Midbrain (tissue), 1 donor: ENCODE measurements around the gene RALGPS1.
A peak's percentile ranks its signal among the peaks of the same experiment; 100 is the strongest.

Experiments used
- DNase-seq: peaks from one replicate; lab custom pipeline; 2025; lab: John Stamatoyannopoulos, UW

The RALGPS1 gene

DNA sequence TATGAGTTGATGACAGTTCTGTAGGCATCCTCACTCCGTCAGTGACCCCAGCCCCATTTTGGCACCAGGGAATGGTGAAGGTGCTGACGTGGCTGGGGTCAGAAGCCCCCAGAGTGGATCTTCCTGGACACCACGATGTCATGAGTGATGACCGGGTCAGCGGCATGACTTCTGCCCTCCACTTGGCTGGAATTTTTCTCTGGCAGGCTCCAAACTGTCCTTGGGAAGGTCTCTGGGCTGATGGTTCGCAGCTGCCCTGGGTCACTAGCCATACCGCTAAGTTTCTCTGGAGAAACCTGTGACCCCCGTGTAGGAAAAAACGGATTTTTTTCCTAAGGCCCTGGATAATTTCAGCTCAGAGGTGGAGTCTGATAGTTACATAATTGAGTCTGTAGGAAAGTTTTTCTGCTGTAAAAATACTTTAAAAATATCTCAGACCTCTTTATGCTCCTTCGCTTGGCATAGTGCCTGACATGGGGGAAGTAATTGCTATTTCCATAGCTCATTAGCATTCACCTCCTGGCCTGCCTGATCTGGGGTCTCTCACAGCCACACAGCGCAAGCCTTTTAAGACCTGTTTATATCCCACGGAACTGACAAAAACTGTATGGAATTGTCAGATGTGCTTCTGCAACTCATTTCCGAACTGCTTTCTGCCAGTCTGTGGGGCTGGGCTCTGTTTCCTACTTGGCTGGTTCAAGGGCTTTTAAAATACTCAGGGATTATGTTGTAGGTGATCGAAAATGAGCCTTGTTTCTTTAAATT, 138.7 kb downstream of the RALGPS1 start:
- DNase-seq = no peak

DNA sequence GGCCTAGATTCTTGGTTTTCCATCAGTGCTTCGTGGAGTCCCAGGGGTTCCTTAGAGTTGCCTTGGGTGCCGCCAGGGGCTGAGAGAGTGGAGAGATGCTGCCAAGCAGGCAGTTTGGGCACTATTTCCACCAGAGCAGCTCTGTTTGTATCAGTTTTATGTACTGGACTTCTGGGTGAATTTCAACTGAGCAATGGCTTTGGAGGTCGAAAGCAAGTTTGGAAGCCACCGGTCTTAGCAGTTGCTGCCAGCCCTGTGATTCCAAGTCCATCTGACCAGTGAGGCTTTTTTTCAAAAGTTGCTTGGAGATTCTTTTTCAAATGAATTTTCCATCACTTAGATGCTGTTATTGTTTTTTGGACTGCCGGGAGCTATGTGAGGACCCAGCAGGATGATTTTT, 139.4 kb downstream of the RALGPS1 start:
- peak; percentile 46 for DNase-seq

DNA sequence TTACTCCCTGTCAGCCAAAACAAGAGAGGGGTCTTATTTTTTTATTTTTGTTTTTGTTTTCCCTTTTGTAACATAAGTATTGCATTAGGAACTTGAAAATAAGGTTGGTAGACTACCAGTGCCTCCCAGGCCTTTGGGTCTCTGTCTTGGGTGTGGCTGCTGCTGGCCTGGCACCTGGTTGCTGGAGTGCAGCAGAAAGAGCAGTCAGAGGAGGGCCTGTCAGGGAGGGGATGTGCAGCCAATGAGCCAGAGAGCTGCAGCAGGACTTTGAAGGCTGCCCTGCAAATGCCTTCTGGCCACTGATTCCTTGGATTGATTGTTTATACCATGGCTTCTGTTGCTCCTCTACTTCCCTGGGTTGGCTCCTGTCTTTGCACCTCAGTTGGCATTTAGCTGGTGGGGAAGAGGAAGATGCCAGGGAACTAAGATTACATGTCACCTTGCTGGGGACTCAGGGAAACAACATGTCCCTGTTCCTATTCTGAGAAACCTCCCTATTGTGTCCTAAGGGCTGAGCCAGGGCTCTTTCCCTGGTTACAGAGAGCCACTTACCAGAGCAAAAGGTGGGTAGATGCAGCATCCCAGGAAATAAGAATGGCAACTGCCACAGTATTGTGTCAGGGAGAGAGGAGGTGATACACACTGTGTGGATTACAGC, 141.3 kb downstream of the RALGPS1 start:
- DNase-seq = no peak

DNA sequence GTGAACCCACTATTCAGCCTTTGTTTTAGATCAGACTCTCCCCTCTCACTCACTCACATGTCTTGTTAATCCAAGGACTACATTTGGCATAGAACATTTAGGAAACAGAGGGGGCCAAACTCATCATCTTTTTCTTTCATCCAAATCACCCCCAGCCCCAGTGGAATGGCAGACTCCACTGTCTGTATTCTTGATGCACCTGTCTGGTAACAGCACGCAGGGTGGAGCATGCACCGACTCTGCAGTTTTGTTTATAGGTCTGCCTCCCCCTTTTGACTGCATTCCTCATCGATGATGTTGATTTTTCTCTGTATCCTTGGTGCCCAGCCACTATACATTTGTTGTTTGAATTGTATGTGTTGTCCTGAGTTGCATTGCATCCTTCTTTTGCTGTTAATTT, 141.9 kb downstream of the RALGPS1 start:
- no peak for DNase-seq

DNA sequence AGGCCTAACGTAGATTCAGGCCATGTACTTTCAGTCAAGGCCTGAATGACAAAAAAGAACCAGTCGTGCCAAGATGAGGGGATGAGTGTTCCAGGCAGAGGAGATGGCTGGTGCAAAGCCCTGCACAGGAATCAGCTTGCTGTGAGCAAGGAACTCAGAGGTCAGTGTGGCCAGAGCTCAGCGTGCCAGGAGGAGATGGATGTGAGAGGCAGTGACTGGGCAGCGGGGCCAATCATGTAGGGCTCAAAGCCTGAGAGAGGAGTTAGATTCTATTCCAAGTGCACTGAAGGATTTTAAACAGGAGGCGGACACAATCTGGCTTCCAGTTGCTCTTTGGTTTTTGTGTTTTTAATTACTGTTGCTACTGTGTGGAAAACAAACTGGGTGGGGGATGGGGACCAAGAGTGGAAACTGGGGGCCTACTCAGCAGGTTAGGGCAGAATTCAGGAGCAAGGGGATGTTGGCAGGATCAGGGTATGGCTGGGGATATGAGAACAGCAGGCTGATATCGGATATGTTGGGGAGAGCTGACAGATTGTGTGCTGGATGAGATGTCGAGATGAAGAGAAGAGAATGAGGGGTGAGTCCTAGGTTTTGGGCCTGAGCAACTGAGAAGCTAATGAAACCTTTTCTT, 143.5 kb downstream of the RALGPS1 start:
- DNase-seq = peak; percentile 50

DNA sequence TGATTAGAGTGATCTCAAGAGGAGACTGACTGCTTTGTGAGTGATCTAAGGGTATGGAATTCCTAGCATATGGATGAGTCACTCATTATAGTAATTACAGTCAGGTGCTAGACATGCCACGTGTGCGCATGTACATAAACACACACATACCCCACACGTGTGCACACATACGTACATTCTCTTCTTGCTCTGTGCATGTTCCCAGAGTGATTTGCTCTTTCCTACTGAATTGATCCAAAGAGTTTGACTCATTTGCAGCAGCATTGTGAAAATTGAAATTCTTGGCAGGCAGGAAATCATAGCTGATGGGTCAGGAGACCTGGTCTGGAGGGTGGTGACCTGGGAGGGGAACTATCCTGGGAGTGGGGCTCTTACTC, 144.1 kb downstream of the RALGPS1 start:
- DNase-seq = no peak

DNA sequence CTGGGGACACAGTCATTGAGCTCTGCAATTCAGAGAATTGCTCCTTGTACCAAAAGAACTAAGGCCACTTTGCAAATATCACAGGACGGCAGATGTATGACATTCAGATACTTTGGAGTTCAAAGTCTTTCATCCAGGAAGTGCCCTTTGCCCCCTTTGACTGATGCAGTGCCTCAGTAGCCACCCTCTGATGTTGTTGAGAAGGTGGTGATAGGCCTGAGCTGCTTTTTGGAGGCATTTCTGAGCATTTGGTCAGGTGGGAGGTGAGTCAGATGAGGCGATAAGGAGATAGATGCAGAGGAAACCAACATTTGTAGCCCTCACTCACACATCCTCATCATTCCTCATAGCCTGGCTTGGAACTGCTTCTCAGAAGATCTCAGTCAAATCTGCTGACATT, 144.4 kb downstream of the RALGPS1 start:
- no peak for DNase-seq

DNA sequence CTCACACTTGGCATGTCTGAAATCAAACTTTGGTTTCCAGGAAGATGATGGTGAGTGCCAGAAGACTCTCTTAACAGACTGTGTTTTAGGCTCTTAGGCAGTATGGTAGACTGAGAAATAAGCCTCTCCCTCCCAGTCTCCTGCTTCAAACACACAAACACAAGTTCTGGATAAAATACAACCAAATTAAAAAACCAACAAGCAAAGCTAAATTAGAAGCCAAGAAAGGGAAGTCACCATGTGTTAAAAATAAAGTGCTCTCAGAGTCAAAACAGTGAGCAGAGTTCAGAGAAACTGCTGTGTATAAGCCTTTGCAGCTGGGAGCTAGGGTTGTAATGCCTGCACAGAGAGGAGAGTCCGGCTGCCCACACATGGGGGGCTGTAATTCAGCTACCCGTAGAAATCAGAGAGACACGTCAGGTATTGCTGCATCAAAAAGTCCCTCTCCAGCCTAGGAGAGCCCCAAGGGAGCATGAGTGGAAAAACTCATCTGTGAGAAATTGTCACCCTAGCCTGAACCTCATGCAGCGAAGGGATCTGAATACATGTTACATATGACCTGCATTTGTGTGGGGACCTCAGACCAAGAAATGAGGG, 145.3 kb downstream of the RALGPS1 start:
- no peak for DNase-seq

DNA sequence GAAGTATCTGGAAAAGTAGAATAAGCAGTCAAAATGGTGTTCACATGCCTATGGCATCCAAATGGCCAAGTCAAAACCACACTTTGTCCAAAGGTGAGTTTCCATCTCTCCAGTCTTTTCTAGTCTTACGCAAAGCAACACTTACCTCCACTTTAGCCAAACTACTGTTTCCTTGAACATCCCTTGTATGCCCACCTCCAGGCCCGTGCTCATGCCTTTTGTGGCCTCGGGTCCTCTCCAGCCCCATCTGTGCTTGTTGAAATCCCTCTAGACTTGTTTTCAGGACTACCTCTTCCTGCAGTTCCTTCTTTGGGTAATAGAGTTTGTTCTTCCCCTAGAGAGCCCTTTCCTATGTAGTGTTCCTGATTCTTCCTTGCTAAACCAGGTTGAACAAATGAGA, 146.8 kb downstream of the RALGPS1 start:
- no peak for DNase-seq

DNA sequence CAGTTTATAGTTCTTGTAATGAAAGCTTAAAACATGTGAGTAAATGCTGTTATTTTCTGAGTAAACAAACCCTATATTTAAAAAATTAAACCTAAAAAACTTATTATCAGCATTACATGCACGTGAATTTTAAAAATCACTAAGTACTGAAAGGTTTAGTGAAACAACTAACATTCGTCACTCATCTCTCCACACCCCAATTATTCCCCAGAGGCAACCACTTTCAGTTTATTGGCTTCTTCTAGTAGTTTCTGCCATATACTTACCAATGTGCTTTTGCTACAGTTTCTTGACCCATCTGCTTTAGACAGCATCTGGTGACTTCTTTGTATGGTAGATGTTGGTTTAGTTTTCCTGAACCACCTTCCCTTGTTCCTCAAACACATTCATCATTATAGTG, 149.8 kb downstream of the RALGPS1 start:
- no peak for DNase-seq

DNA sequence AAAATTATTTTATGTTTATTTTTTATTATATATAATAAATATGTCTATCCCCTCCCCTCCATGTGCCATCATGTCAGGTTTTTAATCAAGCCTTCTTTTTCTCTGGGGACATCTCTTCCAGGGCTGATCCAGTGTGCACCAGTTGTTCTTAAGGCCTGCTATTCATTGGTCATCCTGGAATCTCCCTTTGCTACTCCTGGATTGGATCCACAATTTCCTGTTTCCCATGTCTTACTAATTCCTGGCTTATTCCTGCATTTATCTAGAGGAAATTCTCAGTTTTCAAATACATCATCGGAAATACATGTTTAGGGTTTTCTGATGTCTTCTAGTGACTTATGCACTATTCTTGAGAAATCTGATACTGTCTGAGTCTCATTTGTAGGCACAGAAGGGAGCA, 151.0 kb downstream of the RALGPS1 start:
- no peak for DNase-seq

DNA sequence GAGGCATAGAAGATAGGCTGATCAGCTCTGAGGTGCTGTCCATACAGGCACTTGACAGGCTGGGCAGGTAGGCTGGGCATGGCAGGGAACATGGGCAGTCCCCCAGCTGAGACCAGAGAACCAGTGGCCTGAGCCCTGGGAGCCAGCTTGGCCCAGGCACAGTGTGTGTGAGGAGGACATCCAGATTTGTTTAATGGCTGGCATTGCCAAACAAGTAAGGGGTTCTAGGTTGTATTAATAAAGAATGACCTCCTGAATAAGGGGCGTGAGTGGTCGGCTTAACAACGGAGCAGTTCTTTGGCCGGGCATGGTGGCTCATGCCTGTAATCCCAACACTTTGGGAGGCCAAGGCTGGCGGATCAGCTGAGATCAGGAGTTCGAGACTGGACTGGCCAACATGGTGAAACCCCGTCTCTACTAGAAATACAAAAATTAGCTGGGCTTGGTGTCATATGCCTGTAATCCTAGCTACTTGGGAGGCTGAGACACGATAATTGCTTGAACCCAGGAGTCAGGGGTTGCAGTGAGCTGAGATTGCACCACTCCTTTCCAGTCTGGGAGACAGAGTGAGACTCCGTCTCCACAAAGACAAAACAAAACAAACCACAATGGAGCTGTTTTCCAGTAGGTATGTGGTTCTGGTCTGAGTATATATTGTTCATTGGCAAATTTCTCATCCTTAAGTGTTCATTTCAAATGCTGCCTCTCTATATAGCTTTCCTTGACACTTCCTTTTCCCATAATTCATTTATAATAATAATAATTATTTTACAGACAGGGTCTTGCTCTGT, 151.7 kb downstream of the RALGPS1 start:
- DNase-seq = no peak

DNA sequence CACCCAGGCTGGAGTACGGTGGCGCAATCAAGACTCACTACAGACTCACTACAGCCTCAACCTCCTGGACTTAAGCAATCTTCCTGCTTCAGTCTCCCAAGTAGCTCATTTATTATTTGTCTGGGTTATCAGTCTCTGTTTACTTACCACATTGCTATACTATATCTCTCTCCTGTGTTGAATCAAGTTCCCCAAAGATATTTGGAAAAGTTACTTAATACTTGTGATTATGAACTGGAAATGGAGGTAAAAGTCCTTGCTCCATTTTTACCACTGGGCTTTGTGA, 152.2 kb downstream of the RALGPS1 start:
- DNase-seq = no peak

DNA sequence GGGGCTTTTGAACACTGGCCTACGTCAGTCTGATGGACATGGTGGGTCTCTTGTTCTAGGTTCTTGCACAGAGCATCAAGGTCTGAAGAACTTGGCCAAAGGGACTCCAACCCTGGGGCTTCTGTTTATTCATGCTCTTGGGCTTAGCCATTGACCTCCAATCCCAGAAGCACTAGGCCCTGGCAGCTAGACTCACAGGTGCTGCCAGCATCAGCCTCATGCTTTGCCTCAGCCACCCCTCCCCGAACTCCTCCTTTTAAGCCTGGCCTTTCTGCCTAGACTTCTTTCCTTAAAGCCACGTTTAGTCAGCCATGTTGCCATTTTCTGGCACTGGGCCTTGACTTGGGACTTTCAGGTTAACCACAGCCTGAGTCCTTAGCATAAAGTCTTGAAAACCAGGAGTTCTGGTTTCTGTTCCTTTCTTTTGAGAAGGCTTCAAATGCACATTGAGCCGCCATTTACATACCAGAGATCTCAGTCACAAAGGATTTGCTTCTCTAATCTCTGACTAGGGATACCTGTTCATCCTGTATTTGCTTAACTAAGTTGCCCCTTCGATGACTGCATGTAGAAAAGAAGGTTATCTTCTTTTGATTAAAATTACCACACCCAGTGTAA, 153.1 kb downstream of the RALGPS1 start:
- DNase-seq = no peak

DNA sequence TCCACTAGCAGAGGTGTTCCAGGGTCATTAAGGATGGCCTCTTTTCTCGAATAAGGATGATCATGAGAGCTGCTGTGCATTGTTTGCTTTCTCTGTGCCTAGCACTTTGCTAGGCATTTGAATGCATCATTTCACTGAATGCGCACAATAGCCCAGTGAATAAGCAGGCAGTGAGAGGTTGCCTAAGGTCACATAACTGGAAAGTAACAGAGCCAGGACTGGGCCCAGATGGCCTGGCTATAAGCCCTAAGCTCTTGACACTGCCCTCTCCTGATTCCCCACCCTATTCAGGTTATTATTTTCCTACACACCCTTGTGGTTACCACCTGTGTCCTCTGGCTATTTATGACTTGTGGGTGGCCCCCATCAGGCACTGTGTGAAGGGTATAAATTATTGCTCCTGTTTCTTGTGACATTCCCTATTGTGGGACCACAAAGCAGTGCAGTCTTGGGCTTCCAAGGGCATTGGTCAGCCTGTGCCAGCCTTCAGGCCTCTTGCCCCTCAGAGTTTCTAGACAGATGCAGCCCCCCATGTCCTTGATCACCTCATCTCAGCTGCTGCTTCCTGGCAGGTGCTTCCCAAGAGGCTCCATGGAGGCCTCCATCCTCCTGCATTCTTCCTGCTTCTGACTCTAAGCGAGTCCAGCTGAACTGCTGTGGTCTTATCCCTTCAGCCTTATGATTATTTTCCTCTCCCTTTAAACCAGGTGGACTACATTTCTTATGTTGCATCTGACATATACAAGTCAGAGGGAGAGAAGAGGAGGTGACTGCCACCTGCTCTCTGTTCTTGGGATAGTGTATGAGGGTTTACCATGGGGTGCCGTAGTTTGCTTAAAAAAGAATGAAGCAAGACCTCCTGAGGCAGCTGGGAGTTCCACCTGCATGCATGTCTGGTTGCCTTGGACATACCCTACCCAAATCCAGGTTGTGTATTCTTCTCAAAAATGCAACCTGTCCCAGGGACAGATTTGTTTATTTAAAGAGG, 160.3 kb downstream of the RALGPS1 start:
- DNase-seq = peak; percentile 77

DNA sequence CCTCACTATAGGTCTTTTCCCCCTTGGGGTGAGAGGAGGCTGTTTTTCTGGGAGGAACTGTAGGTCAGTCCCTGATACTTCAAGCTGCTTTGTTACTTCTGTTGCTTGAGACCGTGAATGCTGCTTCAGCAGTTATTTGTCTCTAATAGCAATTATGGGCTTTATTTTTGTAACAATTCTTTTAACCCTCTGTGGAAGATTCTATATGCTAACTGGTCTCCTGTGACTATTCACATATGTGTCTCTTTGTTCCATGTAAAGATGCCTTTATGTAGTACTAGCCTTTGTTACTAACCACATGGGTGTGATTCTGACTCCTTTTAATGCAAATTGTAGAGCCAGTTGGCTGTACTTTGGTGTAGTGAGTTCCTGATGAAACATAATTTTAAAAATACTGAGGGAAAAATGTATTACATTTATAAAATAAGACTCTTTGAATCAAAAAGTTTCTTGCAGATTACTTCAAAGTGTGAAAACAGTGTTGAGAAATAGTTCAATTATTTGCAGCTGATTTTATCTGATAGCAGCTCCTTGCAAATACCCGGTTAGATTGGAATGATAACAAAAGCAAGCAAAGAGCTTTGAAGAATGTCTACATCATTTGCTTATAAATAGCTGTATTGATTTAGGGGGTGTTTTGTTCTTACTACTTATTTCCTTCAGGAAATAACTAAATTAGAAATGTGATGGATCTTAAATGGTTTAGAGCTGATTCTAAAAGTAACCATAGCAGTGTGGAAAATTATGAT, 161.2 kb downstream of the RALGPS1 start:
- DNase-seq = no peak

DNA sequence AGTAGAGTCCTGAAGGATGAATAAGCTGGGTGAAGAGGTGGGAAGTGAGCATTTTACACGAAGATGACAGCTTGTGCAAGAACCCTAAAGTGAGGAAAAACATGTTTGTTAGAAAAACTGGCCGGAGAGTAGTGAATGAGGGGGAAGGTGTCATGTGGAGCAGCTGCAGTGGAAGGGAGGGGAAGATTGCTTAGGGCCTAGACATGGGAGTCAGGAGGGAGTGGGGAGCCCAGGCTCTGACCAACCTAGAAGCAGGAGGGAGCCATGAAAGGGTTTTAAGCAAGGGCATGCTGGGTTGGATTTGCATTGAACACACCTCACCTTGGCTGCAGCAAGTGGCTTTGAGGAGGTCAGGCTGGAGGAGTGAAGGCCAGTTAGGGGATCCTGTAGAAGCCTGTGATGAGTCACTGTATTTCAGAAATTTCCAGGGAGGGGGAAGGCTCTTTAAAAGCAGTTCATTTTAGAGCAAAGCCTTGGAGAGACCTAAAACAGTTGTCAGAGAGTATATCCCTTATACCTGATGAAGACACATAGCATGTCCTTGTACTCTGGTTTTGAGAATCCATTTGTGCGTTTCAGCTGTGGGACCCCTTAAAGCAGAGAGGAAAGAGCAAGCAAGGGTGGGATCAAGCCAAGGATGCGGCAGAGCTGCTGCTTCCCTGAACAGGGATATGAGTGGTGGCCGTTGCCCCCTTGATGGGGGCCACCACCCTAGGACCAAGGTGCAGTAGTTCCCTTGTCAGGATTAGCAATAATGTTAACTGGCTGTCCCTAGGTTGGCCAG, 162.5 kb downstream of the RALGPS1 start:
- DNase-seq = no peak

DNA sequence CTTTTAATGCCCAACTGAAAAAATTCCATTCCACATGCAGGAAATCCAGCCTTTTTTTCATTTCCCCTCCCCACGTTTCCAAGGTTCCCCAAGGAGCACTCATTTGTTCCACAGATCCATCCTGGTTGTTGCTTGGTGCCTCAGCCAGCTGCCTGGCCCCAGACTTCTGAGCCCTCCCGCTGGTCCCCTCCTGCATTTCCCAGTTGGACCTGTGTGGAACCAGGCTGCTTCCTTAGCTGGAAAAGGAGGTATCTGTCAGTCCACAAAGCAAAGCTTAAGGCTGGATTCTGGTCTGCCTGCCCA, 163.0 kb downstream of the RALGPS1 start:
- DNase-seq = no peak

DNA sequence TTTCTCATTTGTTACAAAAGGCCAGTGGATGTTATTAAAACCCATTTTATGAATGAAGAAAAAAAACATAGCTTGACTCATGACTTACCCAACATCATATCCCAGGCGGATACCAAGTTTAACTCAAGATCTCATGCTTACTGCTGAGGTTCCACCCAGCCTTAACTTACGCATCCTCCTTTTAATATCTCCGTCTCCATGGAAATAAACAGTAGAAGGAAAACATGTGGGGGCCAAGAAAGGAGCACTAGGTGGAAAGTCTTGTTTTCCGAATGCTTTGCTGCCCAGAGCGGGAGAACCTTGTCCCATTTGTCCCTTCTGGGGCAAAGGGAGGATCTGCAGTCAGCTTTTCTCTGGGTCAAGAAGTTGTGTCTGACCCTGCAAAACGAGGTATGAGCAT, 163.8 kb downstream of the RALGPS1 start:
- no peak for DNase-seq
